ENCODE measurements around the gene NAALADL2.

- TF ChIP-seq CTCF (IDR thresholded peaks at IDR 0.05; ENCODE audit: poor library complexity) (no peak), EZH2 (IDR thresholded peaks at IDR 0.05; ENCODE audit: borderline replicate concordance) (no peak)
Observed at GRCh38 chr3:175746308-175746707, 887.2 kb downstream of the NAALADL2 start.

All from hepatocyte (in vitro differentiated cells).